HG03342 (cell line): ENCODE data around the gene SLC39A11.
"Not testable (repeated sequence)": the region's sequence is repeated elsewhere in the genome, so short reads cannot be mapped to it uniquely, and the experiment has no call there.

Experiments used
- ATAC-seq: cut with Tn5 transposase; IDR thresholded peaks from one replicate; pipeline ENCODE4 v1.9.1; 2021; ENCODE audit warnings: mild to moderate bottlenecking, moderate library complexity; ENCODE audit not compliant: unreplicated experiment

SLC39A11 gene

DNA sequence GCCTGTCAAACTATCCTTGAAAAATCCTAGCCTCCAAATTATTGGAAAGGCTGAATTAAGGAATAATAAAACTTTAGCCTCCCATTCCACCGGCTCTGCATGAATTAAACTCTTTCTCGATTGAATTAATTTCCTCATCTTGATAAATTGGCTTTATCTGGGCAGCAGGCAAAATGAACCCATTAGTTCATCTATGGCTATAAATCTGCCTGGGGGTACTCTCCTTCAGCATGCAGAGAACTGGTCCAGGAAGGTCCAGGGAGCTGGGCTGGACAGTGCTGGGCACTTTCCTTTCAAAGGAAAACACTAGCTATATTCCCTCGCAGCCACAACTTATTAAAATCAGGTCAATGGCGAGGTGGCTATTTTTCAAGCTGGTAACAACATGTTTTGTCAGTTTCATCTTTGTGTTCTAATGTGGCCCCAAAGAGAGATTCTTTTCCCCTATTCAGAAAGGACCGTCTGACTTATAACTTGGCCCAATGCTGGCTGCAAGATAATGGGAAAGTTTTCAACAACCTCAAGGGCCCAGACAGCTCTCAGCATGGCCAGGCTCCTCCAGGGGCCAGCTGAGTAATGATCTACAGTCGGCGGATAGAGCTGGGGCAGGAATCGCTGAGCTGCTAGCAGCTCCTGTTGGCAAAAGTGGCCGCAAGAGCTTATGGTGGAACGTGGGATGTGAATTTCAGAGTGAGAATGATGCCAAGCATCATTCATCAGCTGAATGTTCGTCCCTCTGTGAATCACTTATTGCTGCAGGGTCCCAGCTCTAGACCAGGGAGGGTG is 326.9 kb downstream of the SLC39A11 start:
- no peak for ATAC-seq

DNA sequence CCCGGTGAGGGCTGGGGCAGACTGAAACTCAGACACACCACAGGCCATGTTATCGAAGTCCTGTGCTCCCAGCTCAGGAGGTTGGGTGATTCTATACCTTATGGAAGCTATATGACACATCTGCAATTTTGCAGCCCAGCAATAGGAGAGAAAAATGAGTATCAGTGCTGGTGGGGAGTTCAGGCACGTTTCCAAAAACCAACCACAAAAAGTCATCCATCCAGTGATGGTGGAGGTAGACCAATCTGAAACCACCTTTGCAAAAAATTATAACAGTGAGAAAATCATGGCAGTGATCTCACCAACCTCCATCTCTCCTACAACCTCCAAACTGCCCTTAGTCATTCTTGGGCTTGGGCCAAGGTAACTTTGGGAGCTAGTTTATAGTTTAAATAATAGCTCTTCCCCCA is 327.9 kb downstream of the SLC39A11 start:
- no peak for ATAC-seq

- ATAC-seq = no peak
Measured at GRCh38 chr17:72763981-72764380, 328.5 kb downstream of the SLC39A11 start.

DNA sequence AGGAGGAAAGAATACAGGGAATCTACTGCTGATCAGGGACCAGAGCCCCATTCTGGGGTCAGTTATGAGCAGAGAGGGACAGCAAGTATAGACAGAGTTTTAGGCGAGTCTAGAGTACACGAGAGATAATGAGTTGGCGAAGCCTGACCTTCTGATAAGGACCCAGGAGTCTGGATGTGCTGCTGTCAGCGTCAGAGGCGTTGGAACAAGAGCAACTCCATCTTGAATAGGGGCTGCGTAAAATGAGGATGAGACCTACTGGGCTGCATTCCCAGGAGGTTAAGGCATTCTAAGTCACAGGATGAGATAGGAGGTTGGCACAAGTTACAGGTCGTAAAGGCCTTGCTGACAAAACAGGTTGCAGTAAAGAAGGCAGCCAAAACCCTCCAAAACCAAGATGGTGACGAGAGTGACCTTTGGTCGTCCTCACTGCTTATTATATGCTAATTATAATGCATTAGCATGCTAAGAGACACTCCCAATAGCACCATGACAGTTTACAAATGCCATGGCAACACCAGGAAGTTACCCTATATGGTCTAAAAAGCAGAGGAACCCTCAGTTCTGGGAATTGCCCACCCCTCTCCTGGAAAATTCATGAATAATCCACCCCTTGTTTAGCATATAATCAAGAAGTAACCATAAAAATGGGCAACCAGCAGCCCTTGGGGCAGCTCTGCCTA is 330.5 kb downstream of the SLC39A11 start:
- ATAC-seq = not testable (repeated sequence)

DNA sequence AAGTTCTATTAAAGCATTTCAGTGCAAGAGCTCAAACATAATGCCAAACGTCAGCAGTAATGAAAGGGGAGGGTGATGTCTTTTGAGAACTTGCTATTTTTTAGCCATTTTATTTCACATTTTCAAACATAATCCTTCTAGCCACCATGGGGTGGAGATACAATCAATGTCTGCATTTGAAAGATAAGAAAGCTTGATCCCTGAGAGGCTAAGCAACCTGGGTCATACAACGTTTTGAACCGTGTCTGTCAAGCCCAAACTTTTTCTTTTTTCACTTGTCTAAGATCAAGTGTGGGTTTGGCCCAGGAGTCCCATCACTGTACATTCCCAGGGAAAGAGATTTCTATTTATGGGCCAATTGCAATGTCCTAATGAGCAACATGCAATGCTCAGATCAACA is 331.1 kb downstream of the SLC39A11 start:
- ATAC-seq = no peak

DNA sequence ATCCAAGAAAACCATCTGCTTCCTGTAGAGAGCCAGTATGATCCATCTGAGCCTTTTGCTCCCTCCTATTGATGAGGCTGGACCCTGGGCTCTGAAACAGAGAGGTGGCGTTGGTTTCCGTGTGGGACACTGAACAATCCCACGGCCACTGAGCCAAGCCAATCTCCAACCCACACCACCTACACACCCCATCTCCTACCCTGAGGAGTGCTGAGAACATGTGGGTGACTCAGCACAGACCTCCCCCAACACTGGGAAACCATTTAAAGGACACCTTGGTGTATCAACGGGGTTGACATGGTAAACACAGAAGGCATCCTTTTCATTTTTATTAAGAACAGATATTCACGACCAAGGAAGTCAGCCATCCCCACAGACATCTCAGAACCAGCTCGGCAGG is 332.1 kb downstream of the SLC39A11 start:
- ATAC-seq = no peak

DNA sequence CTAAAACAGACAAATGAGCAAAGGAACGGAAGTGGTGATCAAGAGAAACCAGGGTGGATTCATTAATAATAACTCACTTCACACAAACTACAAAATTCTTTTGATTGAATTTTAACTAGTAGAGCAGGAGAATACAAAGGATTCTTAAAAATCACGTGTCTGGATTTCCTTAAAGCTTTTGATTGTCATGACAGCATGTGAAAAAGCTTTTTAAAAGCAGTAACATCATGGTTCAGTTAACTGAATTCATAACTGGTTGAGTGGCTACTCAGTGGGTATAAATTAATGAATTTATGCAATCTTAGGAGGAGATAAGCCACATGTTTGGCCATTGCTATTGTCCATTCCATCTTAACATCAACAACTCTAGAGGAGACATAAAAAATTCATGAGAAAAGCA is 333.2 kb downstream of the SLC39A11 start:
- no peak for ATAC-seq

GRCh38 chr17:72756256-72756655 is 336.2 kb downstream of the SLC39A11 start:
- no peak for ATAC-seq

- ATAC-seq = no peak
Measured at GRCh38 chr17:72754513-72754912, 338.0 kb downstream of the SLC39A11 start.

DNA sequence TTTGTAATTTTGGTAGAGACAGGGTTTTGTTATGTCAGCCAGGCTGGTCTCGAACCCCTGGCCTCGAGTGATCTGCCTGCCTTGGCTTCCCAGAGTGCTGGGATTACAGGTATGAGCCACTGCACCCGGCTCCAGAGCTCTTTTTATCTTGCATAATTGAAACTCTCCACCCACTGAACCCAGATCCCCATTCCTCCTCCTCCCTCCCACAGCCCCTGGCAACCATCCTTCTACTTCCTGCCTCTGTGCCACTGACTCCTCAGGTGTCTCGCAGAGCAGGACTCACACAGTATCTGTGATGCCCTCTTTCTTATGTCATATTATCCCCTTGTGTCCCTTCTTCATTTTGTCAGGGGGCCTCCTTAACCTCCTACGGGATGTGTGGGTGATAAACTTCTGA is 340.7 kb downstream of the SLC39A11 start:
- no peak for ATAC-seq

GRCh38 chr17:72749119-72749572 is 343.3 kb downstream of the SLC39A11 start:
- no peak for ATAC-seq

DNA sequence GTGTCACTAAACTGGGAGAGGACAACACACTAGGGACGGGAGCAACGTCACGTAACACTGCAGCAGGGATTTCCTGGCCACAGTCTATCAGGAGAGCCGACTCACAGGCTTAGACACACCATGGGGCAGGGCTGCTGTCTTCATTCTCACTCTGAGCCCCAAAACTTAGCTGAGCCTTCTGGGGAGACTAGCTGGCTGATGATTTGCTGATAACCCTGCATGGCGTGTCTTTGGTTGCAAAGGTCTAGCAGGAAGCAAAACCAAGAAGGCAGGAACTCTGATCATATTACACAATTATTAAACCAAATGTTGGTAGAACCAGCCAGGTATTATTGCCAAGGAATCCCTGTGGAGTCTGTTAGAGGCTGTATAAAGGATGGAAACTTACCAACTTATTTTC is 345.0 kb downstream of the SLC39A11 start:
- ATAC-seq = no peak

DNA sequence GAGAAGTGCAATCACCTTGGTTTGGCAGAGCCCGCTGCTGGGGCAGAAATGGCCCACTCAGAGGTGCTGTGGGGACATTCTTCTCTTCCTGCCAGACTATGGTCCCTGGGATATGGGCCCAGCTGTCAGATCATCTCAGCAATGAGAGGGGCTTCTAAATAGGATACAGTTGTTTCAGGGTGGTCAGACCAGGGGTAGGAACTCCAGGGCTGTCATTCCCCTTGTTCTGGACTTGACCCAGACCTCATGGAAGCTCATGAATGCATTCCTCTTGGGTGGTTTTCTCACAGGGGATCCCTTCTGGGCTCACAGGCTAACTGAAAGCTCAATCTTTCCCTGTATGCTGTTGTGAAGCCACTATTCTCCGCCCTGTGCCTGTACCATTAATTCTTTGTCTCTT is 347.2 kb downstream of the SLC39A11 start:
- ATAC-seq = no peak

DNA sequence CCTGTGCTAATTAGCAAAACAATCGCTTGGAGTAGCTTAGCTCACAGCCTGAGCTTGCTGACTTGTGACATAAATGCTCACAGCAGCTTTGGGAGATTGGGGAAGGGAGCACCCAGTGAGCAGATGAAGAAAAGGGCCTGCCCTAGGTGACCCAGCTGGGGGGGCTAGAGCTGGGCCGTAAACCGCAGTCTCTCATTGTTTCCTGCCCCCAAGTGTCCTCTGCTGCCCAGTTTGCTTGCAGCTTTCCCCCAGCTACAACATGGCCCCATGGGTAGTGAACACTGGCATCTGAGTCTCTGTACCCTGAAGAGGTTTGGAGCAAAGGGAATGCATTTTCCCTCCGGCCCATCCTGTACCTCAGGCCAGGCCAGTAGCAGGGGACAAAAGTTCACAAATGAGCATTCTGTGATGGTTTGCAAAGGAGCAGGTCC is 349.4 kb downstream of the SLC39A11 start:
- ATAC-seq = no peak

DNA sequence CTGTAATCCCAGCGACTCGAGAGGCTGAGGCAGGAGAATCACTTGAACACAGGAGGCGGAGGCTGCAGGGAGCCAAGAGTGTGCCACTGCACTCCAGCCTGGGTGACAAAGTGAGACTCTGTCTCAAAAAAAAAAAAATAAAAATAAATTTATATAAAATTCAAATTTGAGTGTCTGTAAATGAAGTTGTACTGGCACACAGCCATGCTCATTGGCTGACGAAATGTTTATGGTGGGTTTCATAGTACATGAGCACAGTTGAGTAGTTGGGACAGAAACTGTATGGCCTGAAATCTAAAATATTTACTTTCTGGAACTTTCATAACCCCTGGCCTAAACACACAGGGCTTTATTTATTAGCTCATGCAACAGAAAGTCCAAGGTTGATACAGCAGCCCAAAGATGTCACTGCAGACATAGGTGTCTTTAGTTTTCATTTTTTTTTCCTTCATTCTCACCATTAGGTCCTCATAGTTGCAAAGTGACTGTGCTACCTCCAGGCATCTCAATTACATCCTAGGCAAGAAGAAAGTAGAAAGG is 355.3 kb downstream of the SLC39A11 start:
- no peak for ATAC-seq

DNA sequence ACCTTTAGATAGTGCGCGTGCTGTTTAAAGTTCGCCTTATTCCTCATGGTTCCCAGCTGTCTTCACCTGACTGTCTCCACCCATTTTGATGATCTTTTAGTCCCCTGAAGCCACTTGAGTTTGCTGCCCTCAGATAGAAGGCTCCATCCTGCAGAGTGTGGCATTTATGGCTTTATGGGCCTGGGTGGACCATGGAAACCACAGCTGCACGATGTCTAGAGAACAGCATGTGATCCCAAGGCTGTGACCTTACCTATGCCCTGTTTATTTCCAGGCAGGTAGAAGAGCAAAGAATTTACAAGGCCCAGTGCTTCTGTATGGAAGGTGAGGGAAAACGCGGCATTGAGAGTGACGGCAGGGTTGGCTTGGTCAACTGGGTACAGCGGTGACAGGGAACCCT is 356.9 kb downstream of the SLC39A11 start:
- ATAC-seq = no peak

GRCh38 chr17:72735048-72735447 is 357.4 kb downstream of the SLC39A11 start:
- ATAC-seq = no peak

DNA sequence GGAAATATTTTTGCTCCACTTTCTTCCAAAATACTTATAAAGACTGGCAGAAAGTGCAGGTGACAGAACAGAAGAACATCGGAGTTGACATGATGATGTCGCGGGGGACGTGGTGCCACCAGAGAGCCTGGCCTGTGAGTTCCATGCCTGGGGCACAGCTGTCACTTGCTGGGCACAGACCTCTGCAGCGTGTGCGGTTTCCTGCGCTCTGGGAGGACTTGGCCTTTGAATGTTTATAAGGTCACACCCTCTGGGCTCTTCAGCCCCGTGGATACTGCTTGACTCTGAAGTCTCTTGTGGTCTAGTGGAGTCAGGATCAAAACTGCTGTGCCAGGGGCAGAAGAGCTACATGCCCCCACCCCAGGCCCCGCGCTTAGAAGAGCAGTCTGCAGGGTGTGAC is 357.9 kb downstream of the SLC39A11 start:
- no peak for ATAC-seq

DNA sequence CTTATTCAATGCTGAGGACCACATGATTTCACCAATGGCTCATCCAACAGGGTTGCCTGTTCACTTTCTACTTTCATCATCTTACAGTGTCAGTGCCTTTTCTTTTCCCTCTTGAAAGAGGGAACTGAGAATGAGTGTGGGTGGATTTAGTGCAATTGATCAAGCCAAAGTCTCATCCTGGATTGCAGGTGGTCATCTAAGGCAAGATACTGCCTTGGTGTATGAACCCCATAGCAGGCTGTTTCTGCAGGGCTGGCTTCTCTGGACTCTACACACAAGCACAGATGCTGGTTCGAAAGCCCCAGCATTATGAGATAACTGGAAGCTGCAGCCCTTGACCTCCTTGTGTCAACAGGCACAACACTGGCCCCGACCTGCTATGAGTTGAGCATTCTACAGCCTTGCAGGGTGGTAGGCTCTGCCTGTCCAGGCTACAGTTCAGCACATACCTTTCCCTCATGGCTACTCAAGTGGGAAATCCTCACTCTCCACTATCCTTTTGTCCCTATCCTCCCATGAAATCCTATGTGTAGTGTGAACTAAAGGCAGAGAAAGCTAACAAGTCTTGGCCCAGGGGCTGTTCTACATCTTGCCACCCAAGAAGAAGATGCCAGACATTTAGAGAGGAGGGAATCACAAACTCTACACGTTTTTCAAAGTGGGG is 358.7 kb downstream of the SLC39A11 start:
- ATAC-seq = no peak

GRCh38 chr17:72732893-72733618 is 359.4 kb downstream of the SLC39A11 start:
- ATAC-seq = no peak

DNA sequence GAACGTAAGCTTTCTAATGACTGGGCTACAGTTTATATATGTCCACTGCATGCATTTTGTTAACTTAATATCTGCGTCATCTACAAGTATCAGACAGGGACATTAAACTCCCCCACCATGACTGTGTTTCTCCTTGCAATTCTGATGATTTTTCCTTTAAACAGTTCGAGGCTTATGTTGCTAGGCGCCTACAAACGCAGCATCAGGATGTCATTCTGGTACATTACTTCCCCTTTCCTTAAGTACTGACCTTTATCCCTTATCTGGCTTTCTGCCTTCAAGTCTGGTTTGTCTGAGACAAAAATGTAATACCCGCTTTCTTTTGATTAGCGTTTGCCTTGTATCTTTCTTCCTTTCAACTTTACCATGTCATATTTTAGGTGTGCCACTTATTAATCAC is 362.4 kb downstream of the SLC39A11 start:
- no peak for ATAC-seq
